Hippocampal formation (tissue), 2 donors: ENCODE measurements around the gene STRBP.
"Not testable (repeated sequence)": the region's sequence is repeated elsewhere in the genome, so short reads cannot be mapped to it uniquely, and the experiment has no call there.

Source experiments
- DNase-seq, 2 donors: peaks; one replicate each; lab custom pipeline; 2025; lab: John Stamatoyannopoulos, UW

The STRBP gene

GRCh38 chr9:123191680-123192079 lies 76.7 kb downstream of the STRBP start:
- DNase-seq, result no peak

GRCh38 chr9:123191260-123191659 lies 77.1 kb downstream of the STRBP start:
- no peak for DNase-seq

- no peak for DNase-seq
Measured at GRCh38 chr9:123187131-123187530, 81.3 kb downstream of the STRBP start.

GRCh38 chr9:123186029-123186428 lies 82.4 kb downstream of the STRBP start:
- DNase-seq, result not testable (repeated sequence)

GRCh38 chr9:123176949-123177348 lies 91.4 kb downstream of the STRBP start:
- DNase-seq, result no peak

GRCh38 chr9:123175854-123176629 lies 92.3 kb downstream of the STRBP start:
- DNase-seq, result no peak

GRCh38 chr9:123174887-123175518 lies 93.4 kb downstream of the STRBP start:
- DNase-seq, result no peak

- DNase-seq, result no peak
Measured at GRCh38 chr9:123174079-123174478, 94.3 kb downstream of the STRBP start.

GRCh38 chr9:123169926-123170325 lies 98.5 kb downstream of the STRBP start:
- DNase-seq, result no peak

GRCh38 chr9:123168586-123168985 lies 99.8 kb downstream of the STRBP start:
- no peak for DNase-seq

- no peak for DNase-seq
Measured at GRCh38 chr9:123167474-123167873, 100.9 kb downstream of the STRBP start.

GRCh38 chr9:123165813-123166212 lies 102.6 kb downstream of the STRBP start:
- DNase-seq, result no peak

GRCh38 chr9:123164285-123164684 lies 104.1 kb downstream of the STRBP start:
- DNase-seq, result no peak

GRCh38 chr9:123162791-123163345 lies 105.5 kb downstream of the STRBP start:
- DNase-seq, result no peak

GRCh38 chr9:123162360-123162759 lies 106.0 kb downstream of the STRBP start:
- DNase-seq, result no peak

GRCh38 chr9:123157221-123157620 lies 111.2 kb downstream of the STRBP start:
- no peak for DNase-seq

- DNase-seq, result no peak
Measured at GRCh38 chr9:123150708-123151503, 117.5 kb downstream of the STRBP start.

- DNase-seq, result no peak
Measured at GRCh38 chr9:123149067-123149466, 119.3 kb downstream of the STRBP start.

- no peak for DNase-seq
Measured at GRCh38 chr9:123138163-123138562, 130.2 kb downstream of the STRBP start.

- DNase-seq, result no peak
Measured at GRCh38 chr9:123135430-123135829, 133.0 kb downstream of the STRBP start.

GRCh38 chr9:123132696-123133095 lies 135.7 kb downstream of the STRBP start:
- no peak for DNase-seq

GRCh38 chr9:123131993-123132392 lies 136.4 kb downstream of the STRBP start:
- DNase-seq, result no peak
